Activated T-helper 1 cell treated with anti-CD3 and anti-CD28 coated beads, Interleukin-12 subunit alpha, Interleukin-12 subunit beta, Interleukin-2, Interleukin-4 antibody, amounts not matched to agents 30 ng/mL and 10 ng/mL and 1 ng/mL, durations not matched to agents 14 hours and 24 hours and 36 hours (primary cell): Measurements from ENCODE around the gene MCCC2. TPM values are rescaled to one million over a fixed set of nuclear protein-coding genes. Genes with fewer than 3 reads are reported as not detected.
"Not testable (repeated sequence)": the region's sequence is repeated elsewhere in the genome, so short reads cannot be mapped to it uniquely, and the experiment has no call there.

Experiments used
- DNase-seq: peaks from one replicate; pipeline ENCODE4 v3.0.0; 2021; ENCODE audit warnings: low spot score
- H3K27ac Mint-ChIP-seq: one replicate; pipeline ENCODE4 v1.8.0; 2021; ENCODE audit warnings: mild to moderate bottlenecking, mixed read lengths
- H3K27me3 Mint-ChIP-seq: one replicate; pipeline ENCODE4 v1.8.0; 2022; ENCODE audit warnings: mild to moderate bottlenecking, moderate library complexity, mixed read lengths; ENCODE audit not compliant: insufficient read depth
- H3K36me3 Mint-ChIP-seq: one replicate; pipeline ENCODE4 v1.8.0; 2021; ENCODE audit warnings: low read depth, mixed read lengths
- H3K4me1 Mint-ChIP-seq: one replicate; pipeline ENCODE4 v1.8.0; 2021; ENCODE audit warnings: low read depth, mixed read lengths
- H3K4me3 Mint-ChIP-seq: one replicate; pipeline ENCODE4 v1.8.0; 2021; ENCODE audit warnings: mild to moderate bottlenecking, moderate library complexity, mixed read lengths
- H3K9me3 Mint-ChIP-seq: one replicate; pipeline ENCODE4 v1.8.0; 2021; ENCODE audit warnings: mixed read lengths
- intact Hi-C: fragments of 100-400 bp; cut with micrococcal nuclease; formaldehyde crosslinking; loops from one replicate; pipeline ENCODE4 v1.15.1; 2024
- total RNA-seq: library from RNA; stranded (reverse); gene quantifications from 2 replicates; pipeline ENCODE4 v1.2.3, GENCODE V29; 2022

Gene MCCC2
- total RNA-seq, 1 donor from 2014 or later: 53.8 TPM

- Mint-ChIP-seq H3K4me3 (no peak overlapping the region), H3K36me3 (peaks cover 42% of the 10 kb centered on the region), H3K9me3 (no peaks in the 10 kb centered on the region), H3K27ac (no peak overlapping the region), H3K27me3 (no peaks in the 10 kb centered on the region), H3K4me1 (peaks cover 18% of the 10 kb centered on the region)
- intact Hi-C loops: no loop called here
- DNase-seq: no peak
Measured at GRCh38 chr5:71652349-71652748, 65.2 kb downstream of the MCCC2 start.

DNA sequence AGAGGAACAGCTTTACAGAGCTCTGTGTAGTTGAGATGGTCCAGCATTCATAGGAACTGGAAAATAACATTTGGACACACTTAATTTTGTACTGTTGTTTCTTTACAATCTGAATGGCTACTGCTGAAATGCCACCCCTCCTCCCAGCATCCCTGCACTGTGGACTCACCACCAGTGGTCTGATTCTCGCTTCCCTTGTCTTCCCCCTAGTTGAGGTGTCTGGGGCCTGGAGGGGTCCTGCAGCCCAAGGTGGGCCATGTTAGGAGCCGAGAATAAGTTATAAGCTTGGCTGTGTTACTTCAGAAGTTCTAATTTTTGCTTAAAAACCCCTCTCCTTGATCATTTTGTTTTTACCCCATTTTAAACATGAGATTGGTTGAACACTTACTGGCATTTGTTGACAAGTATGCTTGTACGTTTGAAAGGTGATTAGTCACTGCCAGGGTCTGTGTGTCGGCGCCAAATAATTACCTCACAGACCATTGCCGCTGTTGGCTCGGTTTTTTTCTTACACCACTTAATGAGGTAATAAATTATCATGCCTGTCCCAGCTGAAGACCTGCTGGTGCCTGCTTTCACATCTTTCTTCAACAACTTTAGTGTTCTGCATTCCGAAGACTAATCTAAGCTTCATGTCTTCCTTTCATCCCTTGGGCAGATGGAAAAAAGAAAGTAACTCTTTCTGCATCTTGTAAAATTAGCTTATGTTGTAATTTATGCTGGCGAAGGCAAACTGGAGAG is 65.8 kb downstream of the MCCC2 start:
- DNase-seq: no peak
- Mint-ChIP-seq H3K4me1 (peaks cover 18% of the 10 kb centered on the region), H3K27me3 (no peaks in the 10 kb centered on the region), H3K9me3 (no peaks in the 10 kb centered on the region), H3K27ac (no peak overlapping the region), H3K36me3 (peaks cover 44% of the 10 kb centered on the region), H3K4me3 (no peak overlapping the region)
- intact Hi-C loops: no loop called here

GRCh38 chr5:71658916-71659662 is 71.9 kb downstream of the MCCC2 start:
- Mint-ChIP-seq H3K4me3 (no peak overlapping the region), H3K9me3 (no peaks in the 10 kb centered on the region), H3K27me3 (no peaks in the 10 kb centered on the region), H3K4me1 (no peaks in the 10 kb centered on the region), H3K27ac (no peak overlapping the region), H3K36me3 (peaks cover 12% of the 10 kb centered on the region)
- no peak for DNase-seq
- intact Hi-C loops: no loop called here

DNA sequence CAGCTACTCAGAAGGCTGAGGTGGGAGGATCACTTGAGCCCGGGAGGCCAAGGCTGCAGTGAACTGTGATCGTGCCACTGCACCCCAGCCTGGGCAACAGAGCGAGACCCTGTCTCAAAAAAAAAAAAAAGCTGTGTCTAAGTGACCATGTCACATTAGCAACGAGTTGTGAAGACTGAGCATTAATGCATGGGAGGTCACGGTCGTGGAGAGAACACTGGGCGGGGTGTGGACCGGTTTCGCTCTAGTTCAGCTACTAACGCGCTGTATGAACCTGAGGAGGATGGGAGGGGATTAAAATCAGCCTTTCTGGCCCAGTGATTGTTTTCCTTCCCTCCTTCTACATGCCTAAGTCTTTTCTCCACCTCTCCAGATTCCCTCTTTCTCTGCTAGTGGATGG is 75.2 kb downstream of the MCCC2 start:
- H3K4me3 Mint-ChIP-seq: no peak overlapping the region
- no peaks in the 10 kb centered on the region for H3K9me3 Mint-ChIP-seq
- H3K4me1 Mint-ChIP-seq: no peaks in the 10 kb centered on the region
- DNase-seq: no peak
- H3K27me3 Mint-ChIP-seq: no peaks in the 10 kb centered on the region
- H3K27ac Mint-ChIP-seq: no peak overlapping the region
- peaks cover 11% of the 10 kb centered on the region for H3K36me3 Mint-ChIP-seq
- intact Hi-C loops: no loop called here

- Mint-ChIP-seq H3K4me1 (no peaks in the 10 kb centered on the region), H3K27me3 (no peaks in the 10 kb centered on the region), H3K4me3 (no peak overlapping the region), H3K27ac (no peak overlapping the region), H3K9me3 (no peaks in the 10 kb centered on the region), H3K36me3 (peaks cover 2% of the 10 kb centered on the region)
- no peak for DNase-seq
- intact Hi-C loops: no loop called here
Measured at GRCh38 chr5:71663191-71663969, 76.2 kb downstream of the MCCC2 start.

DNA sequence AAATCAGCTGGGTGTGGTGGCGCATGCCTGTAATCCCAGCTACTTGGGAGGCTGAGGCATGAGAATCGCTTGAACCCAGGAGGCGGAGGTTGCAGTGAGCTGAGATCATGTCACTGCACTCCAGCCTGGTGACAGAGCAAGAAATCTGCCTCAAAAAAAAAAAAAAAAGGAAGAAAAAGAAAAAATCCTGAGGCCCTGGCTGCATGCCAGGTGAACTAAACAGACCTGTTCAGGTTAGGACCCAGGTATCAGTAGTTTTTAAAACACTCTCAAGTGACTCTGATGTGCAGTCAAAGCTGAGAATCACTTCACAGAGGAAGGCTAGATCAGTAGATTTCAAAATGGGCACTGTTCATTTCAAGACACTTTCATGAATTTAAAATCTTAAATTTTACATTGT is 77.5 kb downstream of the MCCC2 start:
- H3K4me3 Mint-ChIP-seq, intact Hi-C loops: not testable (repeated sequence)

DNA sequence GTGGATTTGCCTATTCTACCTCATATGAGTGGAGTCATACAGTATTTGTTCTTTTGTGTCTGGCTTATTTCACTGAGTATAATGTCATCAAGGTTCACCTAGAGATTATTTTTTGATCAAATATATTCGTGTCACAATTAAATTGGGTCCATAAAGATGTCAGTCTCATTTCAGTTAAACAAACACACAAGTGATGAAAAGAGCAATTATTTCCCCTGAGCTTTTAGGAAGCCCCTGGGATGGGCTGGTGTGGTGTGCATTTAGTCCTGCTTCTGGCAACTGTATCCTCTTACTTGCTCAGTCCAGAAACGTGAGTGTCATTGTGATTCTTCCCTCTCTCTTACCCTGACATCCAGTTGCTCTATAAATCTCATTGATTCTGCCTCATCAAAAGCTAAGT is 79.2 kb downstream of the MCCC2 start:
- Mint-ChIP-seq H3K27me3 (peaks cover 2% of the 10 kb centered on the region), H3K4me3 (no peak overlapping the region), H3K36me3 (no peaks in the 10 kb centered on the region), H3K27ac (no peak overlapping the region), H3K4me1 (no peaks in the 10 kb centered on the region), H3K9me3 (no peaks in the 10 kb centered on the region)
- intact Hi-C loops: no loop called here
- no peak for DNase-seq

More for the DNA sequence above, 77.5 kb downstream of the MCCC2 start:
- not testable (repeated sequence) for DNase-seq, H3K27ac Mint-ChIP-seq, H3K27me3 Mint-ChIP-seq, H3K4me1 Mint-ChIP-seq, H3K36me3 Mint-ChIP-seq, H3K9me3 Mint-ChIP-seq

DNA sequence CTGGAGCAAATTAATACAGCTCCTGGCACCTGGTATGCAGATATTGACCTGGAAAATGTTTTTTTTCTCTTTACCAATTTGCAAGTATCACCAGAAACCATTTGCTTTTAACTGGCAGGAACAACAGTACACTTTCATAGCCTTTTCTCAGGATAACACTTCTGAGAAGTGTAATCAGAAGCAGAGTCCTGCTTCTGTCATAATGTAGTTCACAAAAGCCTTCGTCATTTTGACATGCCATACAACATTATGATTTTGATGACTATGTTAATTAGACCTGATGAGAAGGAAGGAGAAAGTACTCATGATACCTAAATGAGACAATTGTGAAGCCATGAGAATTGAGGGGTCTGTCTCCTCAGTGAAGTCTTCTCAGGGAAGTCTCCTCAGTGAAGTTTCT is 90.8 kb downstream of the MCCC2 start:
- Mint-ChIP-seq H3K27me3 (peaks cover 31% of the 10 kb centered on the region), H3K9me3 (no peaks in the 10 kb centered on the region), H3K36me3 (no peaks in the 10 kb centered on the region), H3K4me1 (no peaks in the 10 kb centered on the region), H3K4me3 (no peak overlapping the region), H3K27ac (no peak overlapping the region)
- intact Hi-C loops: no loop called here
- no peak for DNase-seq

DNA sequence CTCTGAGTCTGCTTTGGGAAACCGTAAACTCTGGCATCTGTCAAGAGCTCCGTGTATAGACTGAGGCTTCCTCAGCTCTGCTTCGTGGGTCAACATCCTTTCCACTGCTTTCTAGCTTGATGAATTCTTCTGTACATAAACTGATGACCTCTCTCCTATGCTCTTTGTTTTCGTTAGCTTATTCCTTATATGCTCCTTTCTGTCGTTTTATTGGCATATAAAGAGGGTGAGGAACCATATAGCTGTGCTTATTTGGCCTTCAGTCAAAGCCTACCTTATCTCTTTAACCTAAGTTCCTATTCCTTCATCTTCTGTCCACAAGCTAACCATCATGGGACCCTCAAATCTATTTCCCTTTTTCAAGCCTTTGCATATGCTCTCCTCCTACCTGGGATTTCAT is 92.6 kb downstream of the MCCC2 start:
- Mint-ChIP-seq H3K27ac (no peak overlapping the region), H3K27me3 (peaks cover 23% of the 10 kb centered on the region), H3K36me3 (no peaks in the 10 kb centered on the region), H3K4me3 (no peak overlapping the region), H3K9me3 (no peaks in the 10 kb centered on the region), H3K4me1 (no peaks in the 10 kb centered on the region)
- no peak for DNase-seq
- intact Hi-C loops: no loop called here

GRCh38 chr5:71680510-71680909 is 93.4 kb downstream of the MCCC2 start:
- H3K27me3 Mint-ChIP-seq: peaks cover 26% of the 10 kb centered on the region
- H3K27ac Mint-ChIP-seq: no peak overlapping the region
- H3K4me3 Mint-ChIP-seq: no peak overlapping the region
- H3K9me3 Mint-ChIP-seq: no peaks in the 10 kb centered on the region
- no peak for DNase-seq
- no peaks in the 10 kb centered on the region for H3K36me3 Mint-ChIP-seq
- no peaks in the 10 kb centered on the region for H3K4me1 Mint-ChIP-seq
- intact Hi-C loops: no loop called here

DNA sequence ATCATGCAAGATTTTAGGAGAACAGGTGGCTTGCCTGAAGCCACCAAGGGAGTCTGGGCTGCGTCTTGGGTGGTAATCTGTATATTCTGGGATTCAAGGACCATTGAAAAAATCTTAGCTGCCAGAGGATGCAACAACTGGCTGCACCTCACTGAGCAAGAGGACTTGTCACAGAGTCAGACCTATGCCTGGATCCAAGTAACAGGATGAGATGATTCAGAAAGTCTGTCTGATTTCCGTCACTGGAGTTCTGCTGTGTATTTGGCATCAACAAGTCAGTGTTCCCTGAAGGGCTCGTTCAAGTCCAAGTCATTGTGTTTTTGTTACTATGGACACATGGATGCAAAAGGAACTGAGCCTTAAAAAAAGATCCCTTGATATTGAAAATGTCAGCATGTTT is 94.2 kb downstream of the MCCC2 start:
- intact Hi-C loops: no loop called here
- Mint-ChIP-seq H3K4me3 (no peak overlapping the region), H3K4me1 (no peaks in the 10 kb centered on the region), H3K9me3 (no peaks in the 10 kb centered on the region), H3K27ac (no peak overlapping the region), H3K36me3 (no peaks in the 10 kb centered on the region), H3K27me3 (peaks cover 28% of the 10 kb centered on the region)
- no peak for DNase-seq

- Mint-ChIP-seq H3K27ac (no peak overlapping the region), H3K27me3 (peaks cover 22% of the 10 kb centered on the region), H3K4me3 (no peak overlapping the region), H3K9me3 (no peaks in the 10 kb centered on the region), H3K36me3 (no peaks in the 10 kb centered on the region), H3K4me1 (no peaks in the 10 kb centered on the region)
- intact Hi-C loops: no loop called here
- no peak for DNase-seq
Measured at GRCh38 chr5:71684309-71684708, 97.2 kb downstream of the MCCC2 start.

DNA sequence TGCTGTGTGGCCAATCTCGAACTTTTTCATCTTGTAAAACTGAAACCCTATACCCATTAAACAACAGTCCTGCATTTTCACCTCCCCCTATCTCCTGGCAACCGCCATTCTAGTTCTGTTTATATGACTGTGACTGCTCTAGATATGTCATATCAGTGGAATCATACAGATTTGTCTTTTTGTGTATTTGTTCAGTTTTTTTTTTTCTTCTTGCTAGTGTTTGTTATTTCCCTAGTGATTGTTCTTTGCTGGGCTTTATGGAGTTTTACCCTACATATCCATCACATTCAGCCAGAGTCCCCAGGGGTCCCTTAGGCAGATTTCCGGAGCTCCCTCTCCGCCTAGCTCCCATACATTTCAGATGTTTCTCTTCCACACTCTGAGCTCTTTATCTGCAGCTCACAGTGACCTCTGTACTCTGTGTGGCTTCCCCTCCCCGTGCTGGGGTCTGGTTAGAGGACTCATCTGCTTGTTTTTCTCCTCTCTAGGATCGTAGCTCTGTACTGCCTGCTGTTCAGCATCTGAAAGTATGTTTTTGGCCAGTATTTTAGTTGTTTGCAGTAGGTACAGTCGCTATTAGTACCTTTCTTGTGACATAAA is 106.8 kb downstream of the MCCC2 start:
- Mint-ChIP-seq H3K4me3 (no peak overlapping the region), H3K36me3 (no peaks in the 10 kb centered on the region), H3K4me1 (no peaks in the 10 kb centered on the region), H3K27me3 (peaks cover 22% of the 10 kb centered on the region), H3K9me3 (peaks cover 4% of the 10 kb centered on the region), H3K27ac (no peak overlapping the region)
- no peak for DNase-seq
- intact Hi-C loops: no loop called here
